GM18867 (cell line): ENCODE results near the gene PITX2.
"Not testable (repeated sequence)": the region's sequence is repeated elsewhere in the genome, so short reads cannot be mapped to it uniquely, and the experiment has no call there.

Source experiments
- ATAC-seq: cut with Tn5 transposase; IDR thresholded peaks from one replicate; pipeline ENCODE4 v1.9.1; 2021; ENCODE audit warnings: mild to moderate bottlenecking, moderate library complexity; ENCODE audit not compliant: unreplicated experiment

Gene PITX2

DNA sequence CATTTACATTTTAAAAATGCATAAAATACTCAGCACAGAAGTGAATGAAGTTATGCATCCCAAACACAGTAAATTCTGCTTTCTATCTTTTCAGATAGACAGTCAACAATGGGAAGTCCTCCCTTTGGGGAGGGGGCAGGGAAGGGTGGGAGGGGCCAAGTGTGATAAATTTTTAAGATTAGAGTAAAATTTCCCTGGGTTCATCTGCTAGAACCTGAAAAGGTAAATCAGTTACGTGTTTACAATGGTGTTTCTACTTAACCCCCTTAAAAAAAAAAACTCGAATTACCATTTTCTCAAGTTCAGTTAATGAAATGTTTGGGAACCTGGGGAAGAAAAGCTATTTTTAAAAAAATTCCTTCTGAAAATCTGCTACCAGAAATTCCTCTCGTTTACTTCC is 9.1 kb downstream of the PITX2 start:
- no peak for ATAC-seq

DNA sequence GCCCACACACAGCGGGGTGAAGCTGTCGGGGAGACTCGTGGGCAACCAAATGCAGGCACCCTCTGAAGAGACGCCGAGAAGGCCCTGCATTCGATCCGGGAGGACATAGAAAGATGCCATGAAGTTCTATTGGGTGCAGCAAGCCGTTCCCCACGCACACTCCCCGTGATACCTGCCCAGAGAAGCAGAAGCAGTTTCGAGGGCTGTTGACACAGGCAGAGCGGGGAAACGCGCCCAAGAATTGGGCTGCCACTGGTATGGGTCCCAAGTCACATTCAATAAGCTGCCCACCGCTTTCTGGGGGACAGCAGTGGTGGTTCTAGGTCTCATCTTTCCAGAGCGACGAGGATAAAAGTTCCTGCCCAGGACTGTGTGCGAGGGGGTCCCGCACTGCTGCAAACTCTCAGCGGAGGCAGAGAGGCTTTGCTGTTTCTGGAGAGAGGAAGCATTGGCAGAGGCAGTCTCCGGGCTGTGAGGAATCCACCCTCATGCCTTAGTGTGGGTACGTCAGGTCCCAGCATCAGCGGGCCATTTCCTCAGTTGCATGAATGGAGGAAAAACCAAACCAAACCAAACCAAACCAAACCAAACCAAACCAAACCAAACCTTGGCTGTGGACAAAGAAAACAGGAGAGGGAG is 10.1 kb downstream of the PITX2 start:
- no peak for ATAC-seq

DNA sequence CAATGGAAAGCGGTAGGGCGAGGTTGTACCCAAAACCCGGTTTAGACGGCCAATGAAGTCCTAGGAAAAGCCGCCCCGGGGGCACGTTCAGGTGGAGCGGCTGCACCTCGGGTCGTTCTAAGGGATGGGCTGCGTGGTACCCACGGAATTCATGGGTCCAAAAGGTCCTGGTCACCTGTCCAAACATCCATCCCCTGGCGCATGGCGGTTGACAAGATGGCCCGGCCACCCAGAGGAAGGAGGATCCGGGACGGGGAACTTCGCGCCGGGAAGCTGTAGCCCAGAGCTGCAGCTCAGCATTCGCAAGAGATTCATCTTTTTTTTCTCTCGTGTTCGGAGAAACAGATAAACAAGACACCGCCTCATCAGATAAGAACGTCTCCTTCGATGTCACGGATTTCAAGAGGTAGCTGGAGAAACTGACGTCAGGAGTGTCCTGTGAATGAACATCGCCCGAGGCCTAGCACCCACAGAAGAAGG is 10.9 kb downstream of the PITX2 start:
- no peak for ATAC-seq

DNA sequence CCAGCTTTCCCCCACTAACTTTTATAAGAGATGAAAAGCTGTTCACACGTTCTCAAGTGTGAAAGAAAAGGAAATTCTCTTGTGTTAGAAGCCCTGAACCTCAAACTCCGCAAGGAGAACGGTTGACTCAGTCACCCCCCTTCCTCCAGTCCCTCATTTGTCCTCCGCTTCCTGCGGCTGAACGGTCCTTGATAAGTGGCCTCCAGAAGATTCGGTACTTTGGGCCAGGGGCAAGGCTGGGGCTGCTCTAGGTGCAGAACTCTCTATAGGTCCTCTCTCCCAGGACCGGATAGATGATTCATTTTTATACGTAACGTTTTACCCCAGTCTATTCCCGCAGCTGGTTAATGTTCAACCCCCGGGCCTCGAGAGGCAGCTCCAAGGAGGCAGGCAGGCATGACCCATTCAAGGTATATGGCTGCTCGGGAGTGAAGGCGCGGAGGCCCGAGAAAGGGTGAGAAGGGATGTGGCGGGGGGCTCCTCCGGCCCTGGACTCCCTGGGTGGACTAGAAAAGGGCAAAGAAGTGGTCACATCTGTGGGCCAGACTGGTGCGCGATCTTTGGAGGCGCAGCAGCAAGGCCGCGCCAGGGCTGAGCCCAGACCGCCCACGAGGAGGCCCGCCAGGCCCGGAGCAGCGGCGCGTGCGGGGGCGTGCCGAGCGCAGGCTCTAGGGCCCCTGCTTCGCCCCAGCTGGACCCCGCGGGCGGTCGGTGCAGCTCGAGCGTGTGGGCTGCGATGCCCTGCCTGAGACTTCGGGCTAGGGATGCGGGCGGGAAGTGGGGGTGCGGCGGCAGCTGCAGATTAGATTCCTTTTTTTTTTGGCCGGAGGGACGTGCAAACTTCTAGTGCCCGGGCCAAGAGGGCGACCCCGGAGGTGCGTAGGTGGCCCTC is 11.7 kb downstream of the PITX2 start:
- no peak for ATAC-seq

DNA sequence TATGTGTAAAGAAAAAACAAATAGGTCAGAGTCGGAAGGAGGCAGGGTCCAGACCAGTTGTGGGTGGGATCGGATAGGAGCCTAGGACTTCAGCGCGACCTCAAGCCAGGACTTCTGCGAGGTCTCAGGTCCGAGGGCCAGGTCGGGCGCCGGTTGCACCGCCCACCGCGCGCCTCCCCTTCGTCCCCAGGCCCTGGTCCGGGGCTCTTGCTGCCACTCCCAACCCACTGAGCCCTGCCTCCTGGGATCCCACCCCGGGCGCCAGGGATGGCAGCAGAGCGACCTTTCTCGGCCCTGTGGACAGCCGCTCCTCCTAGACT is 12.3 kb downstream of the PITX2 start:
- ATAC-seq: no peak

DNA sequence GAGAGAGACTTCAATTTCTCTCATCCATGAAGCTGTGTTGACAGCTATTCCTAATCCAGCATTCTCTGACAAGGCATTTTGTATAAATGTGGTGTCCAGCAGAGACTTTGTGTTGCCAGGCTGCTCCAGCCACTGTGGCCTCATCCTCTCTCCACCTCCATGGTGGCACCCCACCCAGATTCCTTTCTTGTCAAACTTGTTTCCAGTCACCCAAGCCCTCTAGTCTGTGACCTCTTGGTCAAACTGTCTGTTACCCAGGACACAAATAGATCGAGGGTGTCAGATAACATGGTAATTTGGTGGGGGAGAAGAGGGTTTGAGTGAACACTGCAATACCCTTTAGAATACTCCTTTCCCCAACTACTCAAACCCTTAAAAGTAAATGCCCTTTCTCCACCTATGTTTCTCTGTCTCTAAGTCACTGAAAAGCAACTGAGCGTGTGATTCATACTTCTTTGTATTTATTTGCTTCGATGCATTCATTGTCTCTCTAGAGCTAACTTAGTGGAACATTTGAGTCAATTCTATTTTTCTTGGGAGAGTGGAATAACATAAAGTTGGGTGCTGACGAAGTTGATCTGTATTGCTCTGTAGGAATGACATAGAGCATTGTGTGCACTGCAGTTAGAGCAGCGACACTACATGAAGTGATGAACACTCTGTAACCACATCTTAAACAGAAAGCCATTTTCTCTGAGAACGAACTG is 13.7 kb downstream of the PITX2 start:
- ATAC-seq: no peak

DNA sequence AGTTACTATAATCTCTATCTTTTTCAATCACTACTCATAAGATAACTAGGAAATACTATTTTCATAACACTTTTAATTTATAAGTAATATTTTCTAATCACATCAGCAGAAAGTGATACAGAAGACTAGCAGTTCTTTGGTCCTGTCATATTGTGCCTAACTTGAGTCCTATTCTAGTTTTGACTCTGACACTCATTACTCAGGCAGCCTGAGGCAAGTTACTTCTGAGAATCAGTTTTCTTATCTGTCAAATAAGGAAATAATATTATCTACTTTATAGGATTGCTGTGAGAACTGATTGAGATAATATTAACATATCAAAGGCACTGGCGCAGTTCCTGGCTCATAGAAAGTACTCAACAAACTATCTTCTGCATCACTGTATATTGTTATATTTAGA is 17.8 kb downstream of the PITX2 start:
- ATAC-seq: no peak

DNA sequence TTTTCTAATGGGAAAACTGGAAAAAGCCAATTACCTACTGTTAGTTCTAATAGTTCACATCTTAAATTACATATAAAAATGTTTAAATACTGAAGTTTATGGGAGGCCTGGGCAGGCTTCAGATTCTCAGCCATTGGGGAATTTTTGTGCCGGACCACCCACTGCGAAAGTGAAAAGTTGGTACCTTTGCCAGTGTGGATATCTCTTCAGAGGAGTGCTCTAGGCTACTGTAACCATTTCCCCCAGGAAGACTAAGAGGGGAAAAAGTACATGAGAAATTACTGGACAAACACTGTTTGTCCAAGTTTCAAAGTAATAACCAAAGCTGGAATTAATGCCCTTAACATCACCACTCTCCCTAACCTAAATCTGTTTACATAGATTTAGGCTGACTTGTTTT is 20.8 kb downstream of the PITX2 start:
- ATAC-seq: no peak

DNA sequence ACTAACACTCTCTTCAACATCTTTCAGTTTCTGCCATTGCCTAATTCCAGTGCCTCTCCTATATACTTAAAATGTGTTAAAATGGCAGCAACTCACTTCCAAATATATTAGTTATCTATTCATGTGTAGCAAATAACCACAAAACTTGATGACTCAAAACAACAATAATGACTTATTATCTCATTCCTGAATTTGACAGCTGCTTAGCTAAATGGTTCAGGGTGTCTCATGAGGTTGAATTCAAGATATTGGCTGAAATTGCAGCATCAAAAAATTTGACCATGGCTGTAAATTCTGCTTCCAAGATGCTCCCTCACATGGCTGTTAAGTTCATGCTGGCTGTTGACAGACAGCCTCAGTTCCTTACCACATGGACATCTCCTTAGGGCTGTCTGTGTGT is 25.3 kb downstream of the PITX2 start:
- ATAC-seq: no peak

DNA sequence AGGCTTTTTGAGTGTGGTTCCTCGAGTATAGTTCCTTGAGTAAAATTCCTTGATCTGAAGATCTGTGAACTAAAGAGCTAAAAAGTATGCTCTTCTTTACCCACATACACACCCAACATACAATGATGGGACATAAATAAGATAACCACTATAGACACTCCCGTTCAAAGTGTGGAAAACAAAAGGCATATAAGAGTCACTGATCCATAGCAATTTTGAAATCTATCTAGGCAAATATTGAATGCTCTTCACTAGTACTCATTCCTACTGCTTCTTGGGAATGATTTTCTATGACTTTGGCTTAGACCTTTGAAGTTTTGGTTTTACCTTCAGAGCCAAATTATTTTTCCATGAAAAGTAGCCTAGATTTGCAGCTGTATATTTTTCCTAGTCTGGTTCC is 26.4 kb downstream of the PITX2 start:
- no peak for ATAC-seq

DNA sequence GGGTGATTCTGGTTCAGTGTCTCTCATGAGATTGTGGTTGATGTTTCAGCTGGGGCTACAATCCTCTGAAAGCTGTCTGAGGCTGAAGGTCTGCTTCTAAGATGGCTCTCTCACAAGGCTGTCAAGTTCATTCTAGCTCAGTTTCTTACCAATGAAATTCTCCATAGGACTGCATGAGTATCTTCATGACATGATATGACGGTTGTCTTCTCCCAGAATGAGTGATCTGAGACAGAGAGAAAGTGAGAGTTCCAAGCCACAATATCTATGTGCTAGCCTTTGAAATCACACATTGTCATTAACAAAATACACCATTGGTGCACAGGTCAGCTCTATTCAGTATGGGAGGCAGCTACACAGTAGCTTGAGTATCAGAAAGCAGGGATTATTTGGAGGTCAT is 27.3 kb downstream of the PITX2 start:
- no peak for ATAC-seq

DNA sequence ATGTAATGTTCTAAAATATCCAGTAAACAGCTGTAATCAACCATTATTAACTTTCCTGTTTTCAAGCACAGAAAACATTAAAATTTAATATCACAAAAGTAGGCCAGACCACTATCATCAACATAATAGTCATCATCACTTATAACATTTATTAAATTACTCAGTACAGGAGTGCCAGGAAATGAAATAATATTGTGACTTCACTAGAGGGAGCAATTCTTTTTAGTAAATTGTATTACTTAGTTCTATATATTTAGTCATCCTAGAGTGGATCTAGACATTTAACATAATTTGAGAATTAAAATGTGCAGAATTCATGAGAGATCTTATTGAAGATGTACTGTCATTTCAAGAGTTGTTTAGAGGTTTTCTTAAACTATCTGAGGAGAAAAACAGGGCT is 33.6 kb downstream of the PITX2 start:
- no peak for ATAC-seq

DNA sequence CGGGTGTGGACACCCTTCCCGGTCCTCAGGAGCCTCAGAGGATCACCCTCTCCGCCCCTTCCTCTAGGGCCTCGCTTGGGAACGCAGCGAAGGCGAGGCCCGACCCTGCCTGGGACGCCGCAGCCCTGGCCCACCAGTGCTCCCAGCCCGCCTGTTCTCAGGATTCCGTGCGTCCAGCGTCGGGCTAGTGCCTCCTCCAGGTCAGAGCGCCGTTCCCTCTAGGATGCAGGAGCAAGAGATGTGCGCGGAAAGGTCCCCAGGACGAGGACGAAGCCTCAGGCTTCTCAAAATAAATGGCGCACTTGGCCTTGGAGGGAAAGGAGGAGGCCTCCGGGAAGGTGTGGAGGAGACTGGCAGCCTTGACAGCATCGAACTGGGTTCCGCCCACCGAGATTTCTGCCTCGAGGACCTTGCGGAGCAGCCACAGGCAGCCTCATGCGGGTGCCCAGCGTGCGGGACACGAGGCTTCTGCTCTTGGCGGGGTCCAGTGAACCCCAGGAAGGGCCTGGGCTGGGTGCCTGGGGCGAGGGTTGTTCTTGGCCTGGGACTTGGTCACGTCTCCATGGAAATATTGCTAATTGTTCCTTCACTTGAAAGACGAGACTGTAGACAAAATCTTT is 35.1 kb downstream of the PITX2 start:
- no peak for ATAC-seq

DNA sequence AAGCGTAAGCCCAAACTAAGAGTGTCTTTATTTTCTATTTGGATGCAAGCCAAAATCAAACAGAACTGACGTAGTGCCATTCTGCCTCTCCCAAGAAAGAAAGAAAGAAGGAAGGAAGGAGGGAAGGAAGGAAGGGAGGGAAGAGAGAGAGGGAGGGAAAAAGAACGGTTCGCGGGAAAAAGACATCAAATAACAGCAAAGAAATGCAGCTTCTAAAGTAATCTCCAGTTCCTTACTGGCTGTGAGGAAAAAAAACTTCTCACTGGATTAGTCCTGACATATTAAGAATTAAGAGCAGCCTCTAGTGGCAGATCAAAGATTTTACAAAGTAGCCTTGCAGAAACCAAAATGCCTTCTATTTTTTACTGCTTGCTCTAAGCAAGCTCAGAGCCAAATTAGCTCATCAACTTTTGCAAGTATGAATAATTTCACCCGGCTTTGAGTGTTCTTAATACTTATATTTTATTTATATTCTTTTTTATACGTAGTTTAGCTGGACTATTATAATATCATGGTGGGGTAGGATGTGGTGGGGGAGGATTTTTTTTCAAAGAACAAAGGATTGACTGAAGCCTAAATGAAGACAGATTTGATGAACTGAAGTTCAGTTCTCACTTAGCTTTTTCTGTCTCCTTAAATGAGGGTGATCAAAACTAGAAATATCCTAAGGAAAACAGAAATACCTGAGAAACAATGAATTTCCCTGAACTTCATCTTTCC is 36.6 kb downstream of the PITX2 start:
- ATAC-seq: no peak

DNA sequence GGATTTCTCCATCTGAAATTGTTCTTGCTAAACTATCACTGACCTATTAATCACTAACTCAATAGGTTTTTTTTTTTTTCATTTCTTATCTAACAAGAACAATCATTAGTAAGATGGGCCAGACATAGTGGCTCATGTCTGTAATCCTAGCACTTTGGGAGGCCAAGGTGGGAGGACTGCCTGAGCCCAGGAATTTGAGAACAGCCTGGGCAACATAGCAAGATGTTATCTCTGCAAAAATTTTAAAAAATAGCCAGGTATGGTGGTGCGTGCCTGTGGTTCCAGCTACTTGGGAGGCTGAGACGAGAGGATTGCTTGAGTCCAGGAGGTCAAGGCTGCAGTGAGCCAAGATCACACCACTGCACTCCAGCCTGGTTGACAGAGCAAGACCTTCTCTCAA is 46.2 kb downstream of the PITX2 start:
- not testable (repeated sequence) for ATAC-seq
